Liver (tissue), 9 donors: ENCODE data around the gene RSPRY1. TPM values are rescaled to one million over a fixed set of nuclear protein-coding genes. Genes with fewer than 3 reads are reported as not detected.

Source experiments
- DNase-seq: peaks from one replicate; pipeline ENCODE4 v3.0.0-alpha.2; 2017; ENCODE audit warnings: low spot score
- H3K27ac ChIP-seq, 2 donors: one replicate each; pipeline ENCODE4 v1.7.0; 2013; ENCODE audit warnings: inconsistent platforms in 2 of 2, low read length in 2 of 2, control low read depth in 1 of 2, low read depth in 1 of 2, mild to moderate bottlenecking in 1 of 2
- H3K27me3 ChIP-seq, 4 donors: one replicate each; pipeline versions ENCODE4 v1.6.1 to v1.7.0; 2013; ENCODE audit warnings: low read length in 3 of 4, inconsistent platforms in 1 of 4, mild to moderate bottlenecking in 1 of 4, moderate library complexity in 1 of 4; ENCODE audit not compliant: control insufficient read depth in 4 of 4, insufficient read depth in 4 of 4
- H3K36me3 ChIP-seq, 4 donors: one replicate each; pipeline versions ENCODE4 v1.6.1 to v1.7.0; 2013; ENCODE audit warnings: low read length in 3 of 4, mild to moderate bottlenecking in 3 of 4, low read depth in 1 of 4, moderate library complexity in 1 of 4; ENCODE audit not compliant: control insufficient read depth in 4 of 4, insufficient read depth in 3 of 4
- H3K4me1 ChIP-seq, 4 donors: one replicate each; pipeline versions ENCODE4 v1.6.1 to v1.7.0; 2013; ENCODE audit warnings: low read length in 3 of 4, mild to moderate bottlenecking in 3 of 4, moderate library complexity in 1 of 4; ENCODE audit not compliant: control insufficient read depth in 4 of 4, insufficient read depth in 4 of 4
- H3K4me3 ChIP-seq, 3 donors: one replicate each; pipeline versions ENCODE4 v1.6.1 to v1.7.0; 2013; ENCODE audit warnings: low read length in 3 of 3, control low read depth in 1 of 3, low read depth in 1 of 3, mild to moderate bottlenecking in 1 of 3
- H3K9ac ChIP-seq, 2 donors: one replicate each; pipeline ENCODE4 v1.7.0; 2013; ENCODE audit warnings: low read length in 2 of 2, mild to moderate bottlenecking in 2 of 2, moderate library complexity in 2 of 2, control low read depth in 1 of 2, low read depth in 1 of 2
- H3K9me3 ChIP-seq, 4 donors: one replicate each; pipeline versions ENCODE4 v1.6.1 to v1.7.0; 2013; ENCODE audit warnings: low read length in 3 of 4; ENCODE audit not compliant: control insufficient read depth in 4 of 4
- ATF3 ChIP-seq: IDR thresholded peaks from 2 replicates; pipeline ENCODE4 v1.6.1; 2016; ENCODE audit warnings: antibody characterized with exemption
- CTCF ChIP-seq: fragments of 150-350 bp; IDR thresholded peaks from 2 replicates; pipeline ENCODE4 v1.5.1; 2017; ENCODE audit warnings: improper control_type of control experiment, low read depth, low read length; ENCODE audit not compliant: missing input control
- EGR1 ChIP-seq, 2 donors: IDR thresholded peaks; 2 replicates each; pipeline ENCODE4 v1.6.1; 2016 to 2018; ENCODE audit warnings: antibody characterized with exemption in 2 of 2, low read depth in 2 of 2
- FOXA1 ChIP-seq: IDR thresholded peaks from 2 replicates; pipeline ENCODE4 v1.6.1; 2016; ENCODE audit warnings: antibody characterized with exemption
- FOXA2 ChIP-seq: IDR thresholded peaks from 2 replicates; pipeline ENCODE4 v1.6.1; 2016; ENCODE audit warnings: antibody characterized with exemption
- HNF4A ChIP-seq, 2 donors: conservative IDR thresholded peaks; 2 replicates each; pipeline ENCODE4 v1.6.1; 2016; ENCODE audit warnings: antibody characterized with exemption in 2 of 2, mild to moderate bottlenecking in 2 of 2
- HNF4G ChIP-seq: IDR thresholded peaks from 2 replicates; pipeline ENCODE4 v1.6.1; 2016; ENCODE audit warnings: antibody characterized with exemption
- JUND ChIP-seq, 2 donors: IDR thresholded peaks; 2 replicates each; pipeline ENCODE4 v1.6.1; 2016; ENCODE audit warnings: antibody characterized with exemption in 2 of 2
- MAX ChIP-seq: IDR thresholded peaks from 2 replicates; pipeline ENCODE4 v1.6.1; 2016; ENCODE audit warnings: antibody characterized with exemption
- NR2F2 ChIP-seq: IDR thresholded peaks from 2 replicates; pipeline ENCODE4 v1.6.1; 2016; ENCODE audit warnings: antibody characterized with exemption
- RAD21 ChIP-seq, 2 donors: IDR thresholded peaks; 2 replicates each; pipeline ENCODE4 v1.6.1; 2016; ENCODE audit warnings: antibody characterized with exemption in 2 of 2, mild to moderate bottlenecking in 2 of 2
- REST ChIP-seq: IDR thresholded peaks from 2 replicates; pipeline ENCODE4 v1.6.1; 2016; ENCODE audit warnings: antibody characterized with exemption, mild to moderate bottlenecking
- RXRA ChIP-seq, 2 donors: IDR thresholded peaks; 2 replicates each; pipeline ENCODE4 v1.6.1; 2017 to 2018; ENCODE audit warnings: antibody characterized with exemption in 2 of 2, mild to moderate bottlenecking in 1 of 2
- SP1 ChIP-seq: IDR thresholded peaks from 2 replicates; pipeline ENCODE4 v1.6.1; 2018; ENCODE audit warnings: antibody characterized with exemption, mild to moderate bottlenecking
- TAF1 ChIP-seq: conservative IDR thresholded peaks from 2 replicates; pipeline ENCODE4 v1.6.1; 2016; ENCODE audit warnings: antibody characterized with exemption, mild to moderate bottlenecking
- YY1 ChIP-seq: IDR thresholded peaks from 2 replicates; pipeline ENCODE4 v1.6.1; 2016; ENCODE audit warnings: antibody characterized with exemption, mild to moderate bottlenecking
- ZBTB33 ChIP-seq: IDR thresholded peaks from 2 replicates; pipeline ENCODE4 v1.6.1; 2016; ENCODE audit warnings: antibody characterized with exemption
- WGBS: extraction: QIAGEN DNeasy Blood & Tissue Kit; methylation state at CpG from one replicate; pipeline ENCODE4 v1.1.7; 2013; 5-methylcytosine and 5-hydroxymethylcytosine counted together
- polyA plus RNA-seq, 2 donors: library from polyadenylated mRNA; stranded (reverse) in 1 of 2; unstranded in 1 of 2; fragments of 200-250 nt in 1 of 2; fragments of >200 nt in 1 of 2; fragmentation: Nextera tagmentation in 1 of 2; extraction: Ambion mirVana in 1 of 2; gene quantifications; one replicate each; pipeline versions ENCODE4 v1.2.1 to v1.2.3, GENCODE V29; 2013 to 2015
- total RNA-seq, 2 donors: library from RNA; depleted of rRNA; stranded (reverse); fragments of >200 nt; gene quantifications; one replicate each; pipeline ENCODE4 v1.2.3, GENCODE V29; 2014
- donor health status: healthy.
- donor health status: healthy.
- donor health status: healthy.
- donor health status: healthy.
- donor health status: healthy.

RSPRY1 gene
- total and polyA plus RNA-seq, 4 donors, result 10.9 to 27.6 (median 20.2) TPM

- Histone ChIP-seq H3K36me3 (peaks cover 4 to 31% (median 22%) of the 10 kb centered on the region in 4 donors), H3K4me1 (no peaks in the 10 kb centered on the region), H3K4me3 (no peak overlapping the region), H3K27ac (no peak overlapping the region), H3K9ac (no peak overlapping the region), H3K9me3 (no peaks in the 10 kb centered on the region), H3K27me3 (no peaks in the 10 kb centered on the region)
- 80% methylated on average over 4 of the region's 4 CpGs for WGBS
- no peak for DNase-seq
- TF ChIP-seq TAF1, result no peak
- no peak for TF ChIP-seq MAX
- no peak for TF ChIP-seq HNF4A (conservative IDR thresholded peaks at IDR 0.05)
- TF ChIP-seq RAD21 (IDR thresholded peaks at IDR 0.05), result no peak
- no peak for TF ChIP-seq ATF3
- TF ChIP-seq FOXA2, result no peak
- no peak for TF ChIP-seq JUND (IDR thresholded peaks at IDR 0.05)
- no peak for TF ChIP-seq EGR1 (IDR thresholded peaks at IDR 0.05; ENCODE audit: low read depth in 2 of 2)
- no peak for TF ChIP-seq NR2F2
- TF ChIP-seq FOXA1, result no peak
- no peak for TF ChIP-seq SP1
- TF ChIP-seq YY1, result no peak
Observed at GRCh38 chr16:57159447-57159846, 26.7 kb upstream of the RSPRY1 start.

GRCh38 chr16:57163842-57164241 lies 22.3 kb upstream of the RSPRY1 start:
- H3K36me3 ChIP-seq, result peaks cover 0 to 36% (median 20%) of the 10 kb centered on the region in 4 donors
- H3K27ac ChIP-seq, result no peak overlapping the region
- no peaks in the 10 kb centered on the region for H3K9me3 ChIP-seq
- H3K9ac ChIP-seq, result no peak overlapping the region
- no peak overlapping the region for H3K4me3 ChIP-seq
- DNase-seq, result no peak
- TF ChIP-seq MAX (no peak), YY1 (no peak), REST (no peak), NR2F2 (no peak), ZBTB33 (no peak), JUND (IDR thresholded peaks at IDR 0.05) (no peak), HNF4G (no peak), CTCF (no peak), FOXA1 (no peak), HNF4A (conservative IDR thresholded peaks at IDR 0.05) (no peak), ATF3 (no peak), RAD21 (IDR thresholded peaks at IDR 0.05) (no peak), SP1 (no peak), RXRA (IDR thresholded peaks at IDR 0.05) (no peak)
- 93% methylated on average over 1 of the region's 1 CpG for WGBS
- H3K4me1 ChIP-seq, result peaks cover 4 to 18% (median 11%) of the 10 kb centered on the region in 4 donors
- H3K27me3 ChIP-seq, result no peaks in the 10 kb centered on the region
